Endothelial cell of umbilical vein (primary cell): ENCODE data around the gene KHDRBS1. TPM values are rescaled to one million over a fixed set of nuclear protein-coding genes. Genes with fewer than 3 reads are reported as not detected.

ENCODE experiments used
- BruUV-seq: library from RNA; stranded (reverse); fragments of 400-500 nt; replicated peaks from 2 replicates; lab custom pipeline; 2021; lab: Mats Ljungman, UMichigan
- CTCF ChIA-PET: fragments of 300-600, 350-600 bp; sonication (Branson Sonifier 250); formaldehyde crosslinking; loops from one replicate; lab custom pipeline; 2021; ENCODE audit warnings: antibody characterized with exemption, inconsistent platforms; lab: Charles Lee
- POLR2A ChIA-PET: fragments of 300-600, 350-600 bp; sonication (Branson Sonifier 250); formaldehyde crosslinking; loops from one replicate; lab custom pipeline; 2021; ENCODE audit warnings: antibody characterized with exemption, inconsistent platforms; lab: Charles Lee
- DNase-seq: peaks from one replicate; pipeline ENCODE4 v3.0.0-alpha.2; 2011; ENCODE audit warnings: low read depth, low spot score
- FAIRE-seq: peaks from 2 replicates; lab custom pipeline; 2011; peaks lifted over from hg19 to GRCh38; lab: Jason Lieb, UNC
- H2AFZ ChIP-seq: 2 replicates; pipeline ENCODE4 v1.6.0; 2012; ENCODE audit warnings: low read depth, low read length, control low read depth, inconsistent platforms
- H3K27ac ChIP-seq: 2 replicates; pipeline ENCODE4 v1.5.1; 2011; ENCODE audit warnings: low read depth, mild to moderate bottlenecking, control low read depth, low read length, moderate library complexity; ENCODE audit not compliant: insufficient read depth
- H3K27me3 ChIP-seq, 2 experiments: 2 replicates each; pipeline versions ENCODE4 v1.6.0 to v1.6.1; 2011; ENCODE audit warnings: low read length in 2 of 2, mixed read lengths in 1 of 2; ENCODE audit not compliant: control insufficient read depth in 2 of 2, insufficient read depth in 2 of 2
- H3K36me3 ChIP-seq, 2 experiments: 2 replicates in 1 of 2; 3 replicates in 1 of 2; pipeline ENCODE4 v1.5.1; 2011; ENCODE audit warnings: low read length in 2 of 2, mild to moderate bottlenecking in 1 of 2, moderate library complexity in 1 of 2; ENCODE audit not compliant: control insufficient read depth in 2 of 2, insufficient read depth in 2 of 2; ENCODE audit errors: extremely low read depth in 1 of 2
- H3K4me1 ChIP-seq: 3 replicates; pipeline ENCODE4 v1.5.1; 2011; ENCODE audit warnings: mild to moderate bottlenecking, low read length; ENCODE audit not compliant: control insufficient read depth, insufficient read depth; ENCODE audit errors: extremely low read depth
- H3K4me2 ChIP-seq: 2 replicates; pipeline ENCODE4 v1.6.1; 2011; ENCODE audit warnings: low read length, control low read depth, mixed read lengths; ENCODE audit not compliant: insufficient read depth
- H3K4me3 ChIP-seq, 3 experiments: fragments of 200-600 bp in 1 of 3; sonication (generic), shearing (Covaris generic) in 1 of 3; replicated peaks in 1 of 3; 2 replicates each; pipeline ENCODE4 v1.5.1; 2011 to 2016; ENCODE audit warnings: control low read depth in 3 of 3, low read length in 3 of 3, mild to moderate bottlenecking in 2 of 3, inconsistent platforms in 1 of 3, low read depth in 1 of 3, moderate library complexity in 1 of 3; ENCODE audit not compliant: insufficient read depth in 1 of 3
- H3K79me2 ChIP-seq: 2 replicates; pipeline ENCODE4 v1.6.0; 2012; ENCODE audit warnings: low read length, inconsistent platforms; ENCODE audit not compliant: control insufficient read depth, insufficient read depth
- H3K9ac ChIP-seq: replicated peaks from 2 replicates; pipeline ENCODE3; 2011; ENCODE audit warnings: low read length, control low read depth; ENCODE audit not compliant: insufficient read depth; ENCODE audit errors: extremely low read depth
- H3K9me1 ChIP-seq: replicated peaks from 3 replicates; pipeline ENCODE4 v1.6.0; 2011; ENCODE audit warnings: mild to moderate bottlenecking, low read length; ENCODE audit not compliant: control insufficient read depth, insufficient read depth; ENCODE audit errors: extremely low read depth
- H3K9me3 ChIP-seq: replicated peaks from 2 replicates; pipeline ENCODE4 v1.5.1; 2012; ENCODE audit warnings: low read length, inconsistent platforms; ENCODE audit not compliant: control insufficient read depth, insufficient read depth
- H4K20me1 ChIP-seq: replicated peaks from 2 replicates; pipeline ENCODE3; 2011; ENCODE audit warnings: mild to moderate bottlenecking, low read length; ENCODE audit not compliant: control insufficient read depth, insufficient read depth; ENCODE audit errors: extremely low read depth
- CTCF ChIP-seq, 2 donors: IDR thresholded peaks; 1 replicate in 1 of 2; 2 replicates in 1 of 2; pipeline ENCODE4 v1.5.1; 2011; ENCODE audit warnings: low read length in 2 of 2, mild to moderate bottlenecking in 2 of 2, moderate library complexity in 2 of 2, control low read depth in 1 of 2, inconsistent platforms in 1 of 2, low read depth in 1 of 2; ENCODE audit not compliant: insufficient read depth in 1 of 2; ENCODE audit errors: extremely low read depth in 1 of 2
- FOS ChIP-seq: IDR thresholded peaks from 2 replicates; pipeline ENCODE4 v1.6.1; 2011; ENCODE audit warnings: mild to moderate bottlenecking, low read length, moderate library complexity, borderline replicate concordance; ENCODE audit not compliant: insufficient read depth
- GATA2 ChIP-seq: IDR thresholded peaks from 2 replicates; pipeline ENCODE4 v1.7.0; 2011; ENCODE audit warnings: low read depth, mild to moderate bottlenecking, moderate library complexity, mixed read lengths, low read length; ENCODE audit not compliant: insufficient read length, insufficient read depth
- JUN ChIP-seq: IDR thresholded peaks from 2 replicates; pipeline ENCODE4 v1.6.1; 2011; ENCODE audit warnings: borderline replicate concordance, low read depth; ENCODE audit not compliant: insufficient read length, insufficient read depth
- MYC ChIP-seq: IDR thresholded peaks from one replicate; pipeline ENCODE4 v1.6.1; 2011; ENCODE audit warnings: mild to moderate bottlenecking, low read depth, low read length
- POLR2AphosphoS5 ChIP-seq: IDR thresholded peaks from 2 replicates; pipeline ENCODE4 v1.6.1; 2012; ENCODE audit warnings: low read depth, mild to moderate bottlenecking, control low read depth, low read length, moderate library complexity; ENCODE audit not compliant: insufficient read depth
- dilution Hi-C: fragments of 300-500 bp; cut with MboI; formaldehyde crosslinking; loops from one replicate; pipeline ENCODE4 v1.15.0; 2019; ENCODE audit warnings: low sequenced_read_pairs; ENCODE audit not compliant: extremely low pct_ligation_motif_present
- intact Hi-C: fragments of 100-400 bp; cut with micrococcal nuclease; formaldehyde crosslinking; loops from one replicate; pipeline ENCODE4 v1.10.0; 2022
- polyA plus RNA-seq, 4 experiments: library from polyadenylated mRNA; depleted of rRNA in 3 of 4; stranded (reverse) in 3 of 4; unstranded in 1 of 4; fragments of >200 nt; gene quantifications; 2 replicates each; pipeline versions ENCODE4 v1.2.1 to v1.2.3, GENCODE V29; 2011 to 2012; ENCODE audit warnings: missing spikeins in 1 of 4
- total RNA-seq: library from RNA; stranded (reverse); gene quantifications from 2 replicates; pipeline ENCODE4 v1.2.3, GENCODE V29; 2021
- TF ChIP-seq, protein P1 (sequence below): IDR thresholded peaks from 2 replicates; pipeline ENCODE4 v1.6.1; 2011; ENCODE audit not compliant: insufficient read depth, insufficient read length

Gene KHDRBS1
- total and polyA plus RNA-seq, 2 donors (not counting 3 experiments of a cell fraction or from before 2014, with no cell fraction given) = 43.4 to 194 TPM

DNA sequence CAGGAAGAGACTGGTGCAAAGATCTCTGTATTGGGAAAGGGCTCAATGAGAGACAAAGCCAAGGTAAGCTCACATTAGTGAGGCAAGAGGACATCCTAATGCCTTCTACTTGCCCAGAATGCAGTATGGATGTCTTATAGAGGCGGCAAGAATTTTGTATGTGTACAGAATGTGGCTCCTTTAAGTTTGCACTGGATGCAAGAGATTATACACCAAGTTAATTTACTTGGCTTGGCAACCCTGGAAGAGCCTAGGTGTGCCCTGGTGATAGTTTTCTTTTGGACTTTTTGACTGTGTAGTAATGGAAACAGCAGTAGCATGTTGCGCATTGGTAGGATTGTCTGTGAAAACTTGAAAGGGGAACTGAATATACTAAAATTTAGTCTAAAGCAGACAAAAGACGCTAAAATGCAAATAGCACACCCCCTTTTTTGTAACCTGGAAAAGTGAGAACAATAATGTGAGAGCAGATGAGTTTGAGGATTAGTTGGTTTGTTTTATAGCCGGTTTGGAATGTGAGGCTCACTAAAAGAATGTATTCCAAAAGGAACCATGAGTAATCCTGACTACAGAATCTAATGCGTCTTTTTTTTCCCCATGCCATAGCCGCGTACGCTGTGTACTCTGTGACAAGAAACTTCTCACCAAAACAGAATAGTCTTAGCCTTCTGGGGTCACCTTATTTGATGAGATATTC lies 18.1 kb downstream of the KHDRBS1 start:
- Histone ChIP-seq H3K9me1 (no peaks in the 10 kb centered on the region), H2AFZ (no peak overlapping the region), H3K4me1 (peaks cover 16% of the 10 kb centered on the region), H3K9ac (no peak overlapping the region), H3K27me3 (no peaks in the 10 kb centered on the region), H3K79me2 (peaks cover 95% of the 10 kb centered on the region), H4K20me1 (peaks cover 22% of the 10 kb centered on the region), H3K27ac (peak overlapping the region; percentile 31), H3K4me3 (no peak overlapping the region), H3K4me2 (no peak overlapping the region), H3K36me3 (peaks cover 21 to 22% of the 10 kb centered on the region in 2 experiments), H3K9me3 (no peaks in the 10 kb centered on the region)
- ChIA-PET CTCF (interaction anchor here (0.7 to 2.0 kb wide), 7 partner anchors 9 to 369 kb away, joined by 3 to 6 read pairs (median 3); no protein-coding TSS in a partner anchor), POLR2A (no interaction called here)
- intact Hi-C loops = loop anchor here (2.0 kb wide), 1 partner anchor 17 kb away; no protein-coding TSS in a partner anchor
- FAIRE-seq (no peak), DNase-seq (peak; percentile 49)
- TF ChIP-seq FOS (no peak), CTCF (IDR thresholded peaks at IDR 0.05; ENCODE audit: extremely low read depth in 1 of 2, insufficient read depth in 1 of 2, low read depth in 1 of 2, low read length in 2 of 2) (no peak), GATA2 (no peak), POLR2AphosphoS5 (no peak), MYC (no peak), JUN (no peak)
- TF ChIP-seq, protein P1, sequence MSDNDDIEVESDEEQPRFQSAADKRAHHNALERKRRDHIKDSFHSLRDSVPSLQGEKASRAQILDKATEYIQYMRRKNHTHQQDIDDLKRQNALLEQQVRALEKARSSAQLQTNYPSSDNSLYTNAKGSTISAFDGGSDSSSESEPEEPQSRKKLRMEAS = no peak
- BruUV-seq = no TSS peak
- dilution Hi-C loops = no loop called here
